OCI-LY7 (cell line): ENCODE measurements around the gene PPL. TPM values are rescaled to one million over a fixed set of nuclear protein-coding genes. Genes with fewer than 3 reads are reported as not detected.
"Not testable (repeated sequence)": the region's sequence is repeated elsewhere in the genome, so short reads cannot be mapped to it uniquely, and the experiment has no call there.

Experiments used
- BruUV-seq: library from RNA; stranded (reverse); fragments of 400-500 nt; replicated peaks from 2 replicates; lab custom pipeline; 2021; lab: Mats Ljungman, UMichigan
- CTCF ChIA-PET: fragments of 300-600 bp; sonication (Branson Sonifier 250); formaldehyde crosslinking; loops from one replicate; lab custom pipeline; 2022; ENCODE audit warnings: antibody characterized with exemption; ENCODE audit not compliant: unreplicated experiment; lab: Charles Lee
- POLR2A ChIA-PET: fragments of 300-600 bp; sonication (Branson Sonifier 250); formaldehyde crosslinking; loops from one replicate; lab custom pipeline; 2022; ENCODE audit warnings: antibody characterized with exemption; lab: Charles Lee
- DNase-seq: peaks from one replicate; pipeline ENCODE4 v3.0.0-alpha.2; 2015; ENCODE audit warnings: low spot score
- H2AFZ ChIP-seq: fragments of 200-600 bp; sonication (generic), shearing (Covaris generic); 2 replicates; pipeline ENCODE4 v1.6.1; 2014; ENCODE audit warnings: mild to moderate bottlenecking, antibody characterized with exemption, low read length, moderate library complexity
- H3K27ac ChIP-seq: fragments of 200-600 bp; sonication (generic); 2 replicates; pipeline ENCODE4 v1.5.1; 2014; ENCODE audit warnings: mixed run types, low read depth, mild to moderate bottlenecking, moderate library complexity, low read length, inconsistent platforms; ENCODE audit not compliant: poor library complexity, severe bottlenecking
- H3K36me3 ChIP-seq: fragments of 200-600 bp; sonication (generic); 2 replicates; pipeline ENCODE4 v1.6.1; 2014; ENCODE audit warnings: mild to moderate bottlenecking, antibody characterized with exemption, low read length, moderate library complexity, mixed read lengths; ENCODE audit not compliant: insufficient read depth
- H3K4me1 ChIP-seq: fragments of 200-600 bp; sonication (generic); 2 replicates; pipeline ENCODE4 v1.5.1; 2014; ENCODE audit warnings: mild to moderate bottlenecking, low read length; ENCODE audit not compliant: insufficient read depth, poor library complexity, severe bottlenecking
- H3K4me2 ChIP-seq: fragments of 200-600 bp; sonication (generic); 2 replicates; pipeline ENCODE4 v1.6.1; 2014; ENCODE audit warnings: mild to moderate bottlenecking, low read length
- H3K4me3 ChIP-seq: fragments of 200-600 bp; sonication (generic); 2 replicates; pipeline ENCODE4 v1.5.1; 2014; ENCODE audit warnings: mild to moderate bottlenecking, low read depth, low read length; ENCODE audit not compliant: poor library complexity, severe bottlenecking
- H3K79me2 ChIP-seq: fragments of 200-600 bp; sonication (generic); 2 replicates; pipeline ENCODE4 v1.6.1; 2016; ENCODE audit warnings: low read depth, mild to moderate bottlenecking, low read length, moderate library complexity, mixed read lengths; ENCODE audit not compliant: insufficient read depth
- H3K9me2 ChIP-seq: fragments of 200-600 bp; sonication (generic); 2 replicates; pipeline ENCODE4 v1.6.1; 2016; ENCODE audit warnings: mild to moderate bottlenecking, low read length, mixed read lengths; ENCODE audit not compliant: insufficient read depth
- H3K9me3 ChIP-seq: fragments of 200-600 bp; sonication (generic); 2 replicates; pipeline ENCODE4 v1.6.1; 2014; ENCODE audit warnings: mild to moderate bottlenecking, mixed run types, low read length, mixed read lengths
- H4K20me1 ChIP-seq: fragments of 200-600 bp; sonication (generic); 2 replicates; pipeline ENCODE4 v1.6.1; 2014; ENCODE audit warnings: mild to moderate bottlenecking, antibody characterized with exemption, low read length, moderate library complexity, mixed read lengths; ENCODE audit not compliant: insufficient read depth
- EZH2phosphoT487 ChIP-seq: fragments of 200-600 bp; sonication (generic); IDR thresholded peaks from 2 replicates; pipeline ENCODE4 v1.6.1; 2018; ENCODE audit warnings: low read depth, borderline replicate concordance, mild to moderate bottlenecking, mixed run types, antibody characterized with exemption, low read length, moderate library complexity, mixed read lengths
- intact Hi-C: fragments of 100-400 bp; cut with micrococcal nuclease; formaldehyde crosslinking; loops from one replicate; pipeline ENCODE4 v1.10.0; 2022; ENCODE audit not compliant: unreplicated experiment
- total RNA-seq, 2 experiments: library from RNA; depleted of rRNA in 1 of 2; stranded (reverse); fragments of >200 nt in 1 of 2; shearing (Covaris generic) in 1 of 2; gene quantifications; 2 replicates each; pipeline ENCODE4 v1.2.3, GENCODE V29; 2014 to 2022
- TF ChIP-seq, protein P1 (sequence below): fragments of 200-600 bp; sonication (generic); conservative IDR thresholded peaks from 2 replicates; pipeline ENCODE4 v1.5.1; 2014; ENCODE audit warnings: mild to moderate bottlenecking, antibody characterized with exemption, low read length, moderate library complexity, mixed read lengths

Gene PPL
- total RNA-seq, 2 experiments from 2014 or later: not detected

DNA sequence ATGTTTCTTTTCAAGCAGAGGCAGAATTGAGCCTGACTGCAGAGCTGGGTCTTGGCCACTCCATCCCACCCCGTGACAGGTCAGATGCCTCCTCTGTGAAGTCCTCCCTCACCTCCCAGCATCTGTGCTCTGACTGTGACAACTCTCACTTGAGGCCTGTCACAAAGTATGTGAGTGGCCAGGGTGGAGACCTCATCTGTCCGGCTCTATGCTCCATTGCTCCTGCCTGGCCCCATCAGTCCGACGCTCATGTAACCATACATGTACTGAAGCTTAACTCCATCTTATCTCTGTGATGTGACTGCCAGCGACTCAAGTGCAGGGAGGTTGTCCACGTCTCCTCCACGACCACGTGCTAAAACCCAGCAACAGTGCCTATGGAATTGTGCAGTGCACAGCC, 3.5 kb downstream of the PPL start:
- Histone ChIP-seq H3K27ac (no peak overlapping the region), H3K9me2 (no peaks in the 10 kb centered on the region), H2AFZ (no peak overlapping the region), H3K9me3 (no peaks in the 10 kb centered on the region), H3K4me3 (no peak overlapping the region), H3K36me3 (no peaks in the 10 kb centered on the region), H3K79me2 (no peaks in the 10 kb centered on the region), H4K20me1 (no peaks in the 10 kb centered on the region), H3K4me1 (no peaks in the 10 kb centered on the region), H3K4me2 (no peak overlapping the region)
- POLR2A ChIA-PET: no interaction called here
- DNase-seq: no peak
- CTCF ChIA-PET: no interaction called here
- intact Hi-C loops: no loop called here
- TF ChIP-seq, protein P1, sequence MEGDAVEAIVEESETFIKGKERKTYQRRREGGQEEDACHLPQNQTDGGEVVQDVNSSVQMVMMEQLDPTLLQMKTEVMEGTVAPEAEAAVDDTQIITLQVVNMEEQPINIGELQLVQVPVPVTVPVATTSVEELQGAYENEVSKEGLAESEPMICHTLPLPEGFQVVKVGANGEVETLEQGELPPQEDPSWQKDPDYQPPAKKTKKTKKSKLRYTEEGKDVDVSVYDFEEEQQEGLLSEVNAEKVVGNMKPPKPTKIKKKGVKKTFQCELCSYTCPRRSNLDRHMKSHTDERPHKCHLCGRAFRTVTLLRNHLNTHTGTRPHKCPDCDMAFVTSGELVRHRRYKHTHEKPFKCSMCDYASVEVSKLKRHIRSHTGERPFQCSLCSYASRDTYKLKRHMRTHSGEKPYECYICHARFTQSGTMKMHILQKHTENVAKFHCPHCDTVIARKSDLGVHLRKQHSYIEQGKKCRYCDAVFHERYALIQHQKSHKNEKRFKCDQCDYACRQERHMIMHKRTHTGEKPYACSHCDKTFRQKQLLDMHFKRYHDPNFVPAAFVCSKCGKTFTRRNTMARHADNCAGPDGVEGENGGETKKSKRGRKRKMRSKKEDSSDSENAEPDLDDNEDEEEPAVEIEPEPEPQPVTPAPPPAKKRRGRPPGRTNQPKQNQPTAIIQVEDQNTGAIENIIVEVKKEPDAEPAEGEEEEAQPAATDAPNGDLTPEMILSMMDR: no peak
- TF ChIP-seq EZH2phosphoT487: no peak
- BruUV-seq: no TSS peak

DNA sequence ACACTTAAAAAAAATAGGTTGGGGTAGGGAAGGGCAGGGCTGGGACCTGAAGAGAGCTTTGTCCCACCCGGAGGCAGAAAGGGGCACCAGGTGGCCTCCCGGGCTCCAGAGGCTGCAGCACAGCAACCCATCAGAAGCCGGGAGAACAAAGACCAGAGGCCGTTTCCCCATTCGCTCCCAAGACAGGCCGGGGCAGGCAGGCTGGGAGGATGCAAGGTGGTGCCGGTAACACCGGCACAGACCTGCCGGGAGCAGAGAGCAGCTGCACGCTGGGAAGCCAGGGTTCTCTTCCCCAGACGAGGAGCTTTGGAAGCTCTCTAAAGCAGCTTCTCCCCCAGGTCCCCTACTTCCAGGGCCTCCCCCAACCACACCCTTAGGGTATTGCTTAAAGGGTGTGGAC, 5.6 kb downstream of the PPL start:
- Histone ChIP-seq H3K36me3 (no peaks in the 10 kb centered on the region), H3K9me2 (no peaks in the 10 kb centered on the region), H4K20me1 (no peaks in the 10 kb centered on the region), H3K4me1 (no peaks in the 10 kb centered on the region), H3K4me3 (no peak overlapping the region), H3K9me3 (peaks cover 8% of the 10 kb centered on the region; the same call in 1 of the 2 replicates), H3K27ac (no peak overlapping the region), H3K79me2 (no peaks in the 10 kb centered on the region), H2AFZ (no peak overlapping the region), H3K4me2 (no peak overlapping the region)
- no peak for DNase-seq
- ChIA-PET POLR2A (interaction anchor here (0.5 kb wide), 1 partner anchor 824 kb away, joined by 4 read pairs; no protein-coding TSS in a partner anchor), CTCF (no interaction called here)
- intact Hi-C loops: no loop called here
- no peak for TF ChIP-seq EZH2phosphoT487
- TF ChIP-seq, protein P1: no peak
- BruUV-seq: no TSS peak

DNA sequence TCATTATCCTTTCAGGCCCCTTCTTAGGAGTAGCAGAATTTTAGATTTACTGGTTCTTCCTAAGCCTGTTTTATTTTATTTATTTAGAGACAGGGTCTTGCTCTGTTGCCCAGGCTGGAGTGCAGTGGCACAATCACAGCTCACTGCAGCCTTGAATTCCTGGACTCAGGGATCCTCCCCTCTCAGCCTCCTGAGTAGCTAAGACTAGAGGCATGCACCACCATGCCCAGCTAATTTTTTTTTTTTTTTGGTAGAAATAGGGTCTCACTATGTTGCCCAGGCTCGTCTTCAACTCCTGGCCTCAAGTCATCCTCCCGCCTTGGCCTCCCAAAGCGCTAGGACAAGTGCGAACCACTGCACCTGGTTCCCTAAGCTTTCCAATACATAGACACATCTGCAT, 7.3 kb downstream of the PPL start:
- H3K9me2 ChIP-seq, H3K27ac ChIP-seq, H3K9me3 ChIP-seq, H2AFZ ChIP-seq, H4K20me1 ChIP-seq, DNase-seq, H3K79me2 ChIP-seq, intact Hi-C loops, H3K4me3 ChIP-seq, POLR2A ChIA-PET, H3K4me1 ChIP-seq, H3K36me3 ChIP-seq, H3K4me2 ChIP-seq, BruUV-seq, CTCF ChIA-PET: not testable (repeated sequence)
